RKO (cell line): ENCODE measurements around the gene BEST2.
"Not testable (repeated sequence)": the region's sequence is repeated elsewhere in the genome, so short reads cannot be mapped to it uniquely, and the experiment has no call there.

Experiments
- DNase-seq: peaks from one replicate; pipeline ENCODE4 v3.0.0-alpha.2; 2016; ENCODE audit warnings: low spot score

BEST2 gene

DNA sequence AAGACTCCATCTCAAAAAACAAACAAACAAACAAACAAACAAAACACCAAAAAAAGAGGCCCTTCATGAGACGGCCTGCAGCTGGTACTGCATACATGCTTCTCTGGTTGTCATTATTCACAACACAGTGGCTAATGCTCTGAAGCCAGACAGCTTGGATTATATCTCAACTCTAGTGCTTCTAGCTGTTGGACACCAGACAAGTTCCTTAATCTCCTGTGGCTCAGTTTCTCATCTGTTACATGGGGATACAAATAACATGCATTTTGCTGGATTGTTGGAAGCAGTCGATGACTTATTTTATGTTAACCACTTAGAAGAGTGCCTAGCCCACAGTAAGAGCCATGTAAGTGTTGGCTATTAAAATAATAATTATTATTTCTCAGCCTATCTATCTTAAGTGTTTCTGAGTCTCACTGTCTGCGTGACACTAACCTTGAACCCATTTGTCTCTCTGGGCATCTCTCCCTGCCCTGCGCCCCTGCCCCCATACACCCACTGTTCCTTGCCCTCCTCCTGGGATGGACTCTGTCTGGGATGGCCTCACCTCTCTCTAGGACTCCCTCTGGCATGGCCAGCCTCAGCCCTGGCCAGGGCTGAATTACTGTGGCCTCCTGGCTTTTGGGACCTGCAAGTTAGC, 36.6 kb downstream of the BEST2 start:
- DNase-seq, result no peak

DNA sequence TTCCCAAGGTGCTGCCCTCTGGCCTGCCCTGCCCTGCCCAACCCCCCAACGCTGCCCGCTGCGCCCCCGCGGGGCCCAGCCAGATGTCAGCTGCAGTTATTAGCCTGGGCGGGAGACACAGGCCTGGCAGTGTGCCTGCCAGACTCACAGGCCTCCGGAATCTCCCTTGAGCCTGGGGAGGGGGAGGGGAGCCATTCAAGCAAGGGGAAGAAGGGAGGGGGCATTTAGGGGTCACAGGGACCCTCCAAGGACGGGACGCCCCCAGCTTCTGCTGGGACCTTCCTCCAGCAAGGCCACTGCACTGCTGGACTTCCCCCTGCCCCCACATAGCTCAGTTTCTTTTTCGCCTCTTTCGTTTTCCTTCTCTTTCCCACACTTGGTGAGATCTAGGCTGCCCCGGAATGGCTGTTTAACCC, 37.1 kb downstream of the BEST2 start:
- DNase-seq, result no peak

DNA sequence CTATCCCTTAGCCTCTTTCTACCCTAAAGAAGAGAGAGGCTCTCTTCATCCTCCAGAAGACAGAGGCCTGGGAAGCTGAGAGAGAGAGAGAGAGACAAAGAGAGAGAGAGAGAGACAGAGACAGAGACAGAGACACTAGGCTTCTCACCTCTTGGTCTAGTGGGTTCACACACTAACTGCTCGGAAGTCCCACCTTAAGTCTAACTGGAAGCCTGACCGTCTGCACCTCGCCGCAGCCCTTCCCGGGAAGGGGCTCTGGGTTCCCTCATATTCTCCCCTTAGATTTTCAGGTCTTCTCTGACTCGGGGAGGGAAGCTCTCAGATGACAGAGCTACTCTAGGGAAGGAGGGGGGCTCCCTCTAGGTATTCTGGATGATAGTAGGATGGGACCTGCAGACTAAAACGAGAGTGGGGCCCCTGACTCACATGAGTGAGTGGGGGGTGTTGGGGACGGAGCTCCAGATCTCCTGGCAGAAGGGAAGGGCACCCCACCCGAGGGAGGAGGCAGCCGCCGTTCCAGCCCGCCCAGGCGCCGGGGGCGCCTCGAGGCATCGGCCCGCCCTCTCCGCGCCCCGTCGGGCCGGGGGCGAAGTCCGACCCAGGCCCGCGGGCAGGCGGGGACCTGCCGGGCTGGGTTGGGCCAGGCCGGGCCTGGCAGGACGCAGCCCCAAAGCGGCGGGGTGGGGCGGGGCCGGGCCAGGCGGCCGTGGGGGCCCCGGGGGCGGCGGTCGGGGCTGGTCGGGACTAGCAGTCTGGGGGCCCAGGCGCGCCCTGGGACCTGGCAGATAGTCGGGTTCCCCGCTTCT, 37.7 kb downstream of the BEST2 start:
- no peak for DNase-seq

DNA sequence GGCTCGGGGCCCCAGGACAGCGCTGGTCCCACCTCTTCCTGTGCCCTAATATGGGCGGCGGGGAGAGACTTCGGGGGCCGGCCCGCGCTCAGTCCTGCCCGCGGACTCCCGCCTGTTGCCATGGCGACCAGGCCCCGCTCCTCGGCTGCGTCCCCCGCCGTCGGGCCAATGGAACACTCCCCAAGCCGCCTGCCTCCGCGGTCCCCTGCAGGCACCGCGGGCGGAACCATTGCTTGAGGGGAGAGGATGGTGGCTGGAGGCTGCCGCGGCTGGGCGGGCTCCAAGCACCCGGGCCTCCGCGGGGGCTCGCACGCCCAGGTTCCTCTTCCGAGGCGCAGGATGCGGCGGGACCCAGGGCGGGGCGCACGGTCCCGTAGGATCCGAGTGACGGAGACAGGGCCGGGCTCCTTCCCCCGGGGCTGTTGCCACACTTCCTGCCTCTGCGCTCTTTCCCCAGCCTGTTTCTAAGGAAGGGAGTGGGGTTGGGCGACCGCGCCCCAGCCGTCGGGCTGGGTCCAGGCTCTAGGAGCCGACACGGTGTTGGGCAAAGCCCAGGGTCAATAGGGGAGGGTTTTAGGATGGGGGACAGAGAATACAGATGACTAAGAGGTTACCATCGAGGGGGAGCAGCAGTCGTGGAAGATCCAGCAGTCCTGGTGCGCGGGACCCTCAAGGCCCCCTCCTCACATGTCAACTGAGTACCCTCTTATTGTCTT, 38.5 kb downstream of the BEST2 start:
- DNase-seq, result peak; percentile 96

DNA sequence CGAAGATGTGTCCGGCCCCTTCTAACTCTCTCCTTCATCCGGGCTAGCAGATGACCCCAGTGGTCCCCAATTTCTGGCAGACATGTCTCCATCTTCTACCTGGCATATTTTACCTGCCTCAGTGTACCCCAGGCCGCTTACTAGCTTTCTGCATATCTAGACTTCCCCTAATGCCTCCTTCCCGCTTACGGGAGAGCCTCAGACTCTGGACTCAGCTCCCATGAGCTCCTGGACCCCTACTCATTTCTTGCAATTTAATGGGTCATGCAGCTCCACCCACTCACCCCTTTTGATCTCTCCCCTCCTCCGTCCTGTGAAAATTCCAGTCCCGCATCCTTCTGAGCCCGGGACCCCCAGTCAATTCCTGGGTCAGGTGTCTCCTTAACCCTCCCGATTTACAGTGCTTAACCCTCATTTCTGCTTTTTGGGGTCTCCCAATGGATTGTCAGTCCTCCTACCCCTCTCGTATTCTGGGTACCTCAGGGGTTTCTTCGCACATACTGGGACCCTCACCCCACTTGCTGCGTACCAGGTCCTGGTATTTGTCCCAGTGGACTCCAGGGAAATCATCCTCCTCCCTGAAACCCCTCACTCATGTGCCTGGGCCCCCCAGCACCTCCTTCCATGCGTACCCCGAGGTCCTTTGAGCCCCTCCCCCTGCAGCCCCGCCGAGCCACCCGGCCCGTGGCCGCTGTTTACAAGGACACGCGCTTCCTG, 39.2 kb downstream of the BEST2 start:
- DNase-seq, result no peak

DNA sequence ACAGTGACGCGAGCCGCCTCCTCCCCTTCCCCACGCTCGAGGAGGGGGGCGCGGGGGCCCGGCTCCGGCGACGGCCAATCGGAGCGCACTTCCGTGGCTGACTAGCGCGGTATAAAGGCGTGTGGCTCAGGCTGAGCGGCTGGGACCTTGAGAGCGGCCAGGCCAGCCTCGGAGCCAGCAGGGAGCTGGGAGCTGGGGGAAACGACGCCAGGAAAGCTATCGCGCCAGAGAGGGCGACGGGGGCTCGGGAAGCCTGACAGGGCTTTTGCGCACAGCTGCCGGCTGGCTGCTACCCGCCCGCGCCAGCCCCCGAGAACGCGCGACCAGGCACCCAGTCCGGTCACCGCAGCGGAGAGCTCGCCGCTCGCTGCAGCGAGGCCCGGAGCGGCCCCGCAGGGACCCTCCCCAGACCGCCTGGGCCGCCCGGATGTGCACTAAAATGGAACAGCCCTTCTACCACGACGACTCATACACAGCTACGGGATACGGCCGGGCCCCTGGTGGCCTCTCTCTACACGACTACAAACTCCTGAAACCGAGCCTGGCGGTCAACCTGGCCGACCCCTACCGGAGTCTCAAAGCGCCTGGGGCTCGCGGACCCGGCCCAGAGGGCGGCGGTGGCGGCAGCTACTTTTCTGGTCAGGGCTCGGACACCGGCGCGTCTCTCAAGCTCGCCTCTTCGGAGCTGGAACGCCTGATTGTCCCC, 39.9 kb downstream of the BEST2 start, which contains the start of gene JUNB:
Gene JUNB, plus strand, starts transcription at position 142 of the 706 bp plus-strand sequence. Its CDS starts 286 bp downstream, at position 428.
- peak; percentile 93 for DNase-seq

DNA sequence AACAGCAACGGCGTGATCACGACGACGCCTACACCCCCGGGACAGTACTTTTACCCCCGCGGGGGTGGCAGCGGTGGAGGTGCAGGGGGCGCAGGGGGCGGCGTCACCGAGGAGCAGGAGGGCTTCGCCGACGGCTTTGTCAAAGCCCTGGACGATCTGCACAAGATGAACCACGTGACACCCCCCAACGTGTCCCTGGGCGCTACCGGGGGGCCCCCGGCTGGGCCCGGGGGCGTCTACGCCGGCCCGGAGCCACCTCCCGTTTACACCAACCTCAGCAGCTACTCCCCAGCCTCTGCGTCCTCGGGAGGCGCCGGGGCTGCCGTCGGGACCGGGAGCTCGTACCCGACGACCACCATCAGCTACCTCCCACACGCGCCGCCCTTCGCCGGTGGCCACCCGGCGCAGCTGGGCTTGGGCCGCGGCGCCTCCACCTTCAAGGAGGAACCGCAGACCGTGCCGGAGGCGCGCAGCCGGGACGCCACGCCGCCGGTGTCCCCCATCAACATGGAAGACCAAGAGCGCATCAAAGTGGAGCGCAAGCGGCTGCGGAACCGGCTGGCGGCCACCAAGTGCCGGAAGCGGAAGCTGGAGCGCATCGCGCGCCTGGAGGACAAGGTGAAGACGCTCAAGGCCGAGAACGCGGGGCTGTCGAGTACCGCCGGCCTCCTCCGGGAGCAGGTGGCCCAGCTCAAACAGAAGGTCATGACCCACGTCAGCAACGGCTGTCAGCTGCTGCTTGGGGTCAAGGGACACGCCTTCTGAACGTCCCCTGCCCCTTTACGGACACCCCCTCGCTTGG, 40.7 kb downstream of the BEST2 start:
- peak; percentile 87 for DNase-seq

DNA sequence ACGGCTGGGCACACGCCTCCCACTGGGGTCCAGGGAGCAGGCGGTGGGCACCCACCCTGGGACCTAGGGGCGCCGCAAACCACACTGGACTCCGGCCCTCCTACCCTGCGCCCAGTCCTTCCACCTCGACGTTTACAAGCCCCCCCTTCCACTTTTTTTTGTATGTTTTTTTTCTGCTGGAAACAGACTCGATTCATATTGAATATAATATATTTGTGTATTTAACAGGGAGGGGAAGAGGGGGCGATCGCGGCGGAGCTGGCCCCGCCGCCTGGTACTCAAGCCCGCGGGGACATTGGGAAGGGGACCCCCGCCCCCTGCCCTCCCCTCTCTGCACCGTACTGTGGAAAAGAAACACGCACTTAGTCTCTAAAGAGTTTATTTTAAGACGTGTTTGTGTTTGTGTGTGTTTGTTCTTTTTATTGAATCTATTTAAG, 41.3 kb downstream of the BEST2 start:
- no peak for DNase-seq

DNA sequence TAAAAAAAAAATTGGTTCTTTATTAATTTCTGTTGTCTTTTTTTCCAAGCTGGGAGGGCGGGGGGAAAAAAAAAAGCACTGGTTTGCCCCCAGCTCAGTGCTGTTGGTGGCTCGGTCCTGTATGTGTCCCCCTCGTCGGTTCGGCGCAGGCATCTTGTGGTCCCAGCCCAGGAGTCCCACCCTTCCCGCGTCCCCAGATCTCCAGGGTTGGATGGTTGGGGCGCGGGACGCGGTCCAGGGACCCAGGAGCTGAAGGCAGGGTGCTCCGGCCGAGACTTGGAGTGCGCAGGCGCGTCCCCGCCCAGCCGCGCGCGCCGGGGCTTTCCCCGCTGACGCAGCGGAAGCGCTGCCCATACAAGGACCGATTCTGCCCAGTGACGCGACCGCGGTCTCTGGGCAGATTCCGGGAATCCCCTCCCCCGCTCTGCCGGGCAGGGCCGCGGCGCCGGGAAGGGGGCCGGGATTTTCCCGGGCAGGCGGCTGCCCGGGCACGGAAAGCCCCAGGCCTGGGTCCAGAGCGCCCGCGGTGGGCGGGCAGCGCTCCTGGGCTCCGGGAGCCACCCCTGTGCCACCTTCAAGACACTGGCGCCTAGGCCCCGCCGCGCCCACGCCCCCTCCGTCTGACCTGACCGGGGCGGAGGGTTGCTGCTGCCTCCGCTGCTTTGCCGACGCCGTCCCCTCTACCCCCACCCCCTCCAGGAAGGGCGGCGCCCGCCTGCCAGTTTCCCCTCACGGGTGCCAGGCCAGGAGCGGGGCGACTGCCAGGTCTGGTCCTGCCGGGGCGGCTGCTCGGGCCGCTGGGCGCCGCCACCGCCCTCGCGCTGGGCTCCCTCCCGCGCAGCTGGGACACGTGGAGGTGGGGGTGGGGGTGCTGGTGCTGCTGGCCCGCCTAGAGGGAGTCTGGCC, 42.0 kb downstream of the BEST2 start:
- DNase-seq, result peak; percentile 94

DNA sequence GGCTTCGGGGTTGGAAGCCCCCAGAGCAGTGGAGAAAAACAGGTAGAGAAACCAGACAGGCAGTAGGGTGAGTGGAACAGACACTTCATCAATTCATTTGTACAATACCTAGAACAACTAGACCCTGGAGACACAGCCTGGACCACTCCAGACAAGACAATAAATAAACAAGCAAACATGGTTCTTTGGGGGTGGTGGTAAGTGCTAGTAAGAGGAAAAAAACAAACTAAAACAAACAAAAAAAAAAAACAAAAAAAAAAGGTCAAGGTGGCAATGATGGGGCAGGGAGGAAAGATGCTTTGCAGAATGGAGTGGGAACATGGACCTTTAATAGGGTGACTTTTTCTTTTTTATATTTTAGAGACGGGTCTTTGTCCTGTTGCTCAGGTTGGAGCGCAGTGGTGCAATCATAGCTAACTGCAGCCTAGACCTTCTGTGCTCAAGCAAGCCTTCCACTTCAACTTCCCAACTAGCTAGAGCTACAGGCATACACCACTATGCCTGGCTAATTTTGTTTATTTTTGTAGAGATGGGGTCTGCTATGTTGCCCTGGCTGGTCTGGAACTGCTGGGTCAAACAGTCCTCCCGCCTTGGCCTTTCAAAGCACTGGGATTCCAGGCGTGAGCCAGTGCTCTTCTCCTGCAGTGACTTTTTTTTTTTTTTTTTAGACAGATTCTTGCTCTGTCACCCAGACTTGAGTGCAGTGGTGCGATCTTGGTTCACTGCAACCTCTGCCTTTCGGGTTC, 42.8 kb downstream of the BEST2 start:
- DNase-seq, result no peak

DNA sequence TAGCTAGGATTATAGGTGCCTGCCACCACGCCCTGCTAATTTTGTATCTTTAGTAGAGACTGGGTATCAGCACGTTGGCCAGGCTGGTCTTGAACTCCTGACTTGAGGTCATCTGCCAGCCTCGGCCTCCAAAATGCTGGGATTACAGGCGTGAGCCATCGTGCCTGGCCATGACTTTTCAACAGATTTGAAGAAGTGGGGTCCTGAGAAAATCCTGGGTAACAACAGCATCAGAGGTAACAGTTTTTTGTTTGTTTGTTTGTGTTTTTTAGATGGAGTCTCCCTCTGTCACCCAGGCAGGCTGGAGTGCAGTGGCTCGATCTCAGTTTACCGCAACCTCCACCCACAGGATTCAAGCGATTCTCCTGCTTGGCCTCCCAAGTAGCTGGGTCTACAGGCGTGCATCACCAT, 43.4 kb downstream of the BEST2 start:
- DNase-seq, result no peak

DNA sequence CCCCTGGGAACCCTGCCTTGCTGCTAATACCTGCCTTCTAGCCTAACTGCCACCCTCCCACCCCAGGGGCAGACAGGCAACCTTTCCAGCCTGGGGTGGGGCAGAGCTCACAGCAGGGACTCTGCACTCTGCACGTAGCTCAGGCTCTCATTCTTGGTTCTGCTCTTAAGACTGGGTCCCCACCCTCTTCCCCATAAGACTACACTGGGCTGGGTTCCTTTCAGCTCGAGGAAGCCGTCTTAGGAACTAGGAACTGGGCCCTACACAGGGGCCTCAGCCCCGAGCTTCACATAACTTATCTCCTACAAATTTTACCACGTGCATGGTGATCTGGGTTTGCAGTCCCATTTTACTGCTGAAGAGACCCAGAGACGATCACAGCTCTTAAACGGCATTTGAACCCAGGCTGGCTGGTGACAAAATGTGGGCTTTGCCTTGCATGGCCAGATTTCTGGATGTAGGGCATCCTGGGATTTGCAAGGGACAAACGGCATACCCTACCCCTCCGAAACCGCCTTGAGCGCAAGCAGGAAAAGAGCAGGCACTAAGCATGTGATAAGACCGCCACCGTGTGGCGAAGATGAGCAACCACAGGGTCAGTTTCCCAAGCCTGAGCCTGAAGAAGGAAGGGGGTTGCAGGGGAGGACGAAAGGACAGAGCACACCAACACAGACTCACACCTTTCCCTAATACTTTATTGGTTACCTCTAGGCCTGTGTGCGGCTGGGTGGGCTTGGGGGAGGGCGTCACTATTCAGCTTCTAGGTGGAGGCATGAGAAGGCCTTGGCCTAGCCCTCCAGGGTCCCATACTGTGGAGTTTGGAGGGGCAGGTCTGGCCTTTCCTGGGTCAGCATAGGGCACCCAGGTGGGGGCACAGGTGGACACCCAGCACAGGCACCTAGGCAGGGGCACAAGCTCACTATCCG, 44.8 kb downstream of the BEST2 start:
- peak; percentile 86 for DNase-seq

DNA sequence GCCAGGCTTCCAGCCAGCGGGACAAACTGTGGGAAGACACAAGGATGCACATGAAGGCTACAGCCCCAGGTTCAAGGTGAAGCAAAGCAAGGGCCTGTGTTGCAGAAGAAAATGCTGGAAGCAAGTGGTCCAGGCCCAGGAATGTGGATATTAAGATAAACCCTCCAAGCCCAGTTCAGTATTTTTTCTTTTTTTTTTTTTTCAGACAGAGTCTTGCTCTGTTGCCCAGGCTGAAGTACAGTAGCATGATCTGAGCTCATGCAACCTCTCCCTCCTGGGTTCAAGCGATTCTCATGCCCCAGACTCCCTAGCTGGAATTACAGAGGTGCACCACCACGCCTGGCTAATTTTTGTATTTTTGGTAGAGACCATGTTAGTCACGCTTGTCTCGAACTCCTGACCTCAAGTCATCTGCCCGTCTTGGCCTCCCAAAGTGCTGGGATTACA, 45.6 kb downstream of the BEST2 start:
- no peak for DNase-seq

DNA sequence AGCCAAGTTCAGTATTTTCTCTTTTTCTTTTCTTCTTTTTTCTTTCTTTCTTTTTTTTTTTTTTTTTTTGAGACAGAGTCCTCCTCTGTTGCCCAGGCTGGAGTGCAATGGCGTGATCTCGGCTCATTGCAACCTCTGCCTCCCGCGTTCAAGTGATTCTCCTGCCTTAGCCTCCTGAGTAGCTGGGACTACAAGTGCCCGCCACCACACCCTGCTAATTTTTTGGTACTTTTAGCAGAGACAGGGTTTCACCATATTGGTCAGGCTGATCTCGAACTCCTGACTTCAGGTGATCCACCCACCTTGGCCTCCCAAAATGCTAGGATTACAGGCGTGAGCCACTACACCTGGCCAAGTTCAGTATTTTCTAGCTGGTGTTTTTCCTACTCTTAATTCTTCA, 46.0 kb downstream of the BEST2 start:
- not testable (repeated sequence) for DNase-seq

DNA sequence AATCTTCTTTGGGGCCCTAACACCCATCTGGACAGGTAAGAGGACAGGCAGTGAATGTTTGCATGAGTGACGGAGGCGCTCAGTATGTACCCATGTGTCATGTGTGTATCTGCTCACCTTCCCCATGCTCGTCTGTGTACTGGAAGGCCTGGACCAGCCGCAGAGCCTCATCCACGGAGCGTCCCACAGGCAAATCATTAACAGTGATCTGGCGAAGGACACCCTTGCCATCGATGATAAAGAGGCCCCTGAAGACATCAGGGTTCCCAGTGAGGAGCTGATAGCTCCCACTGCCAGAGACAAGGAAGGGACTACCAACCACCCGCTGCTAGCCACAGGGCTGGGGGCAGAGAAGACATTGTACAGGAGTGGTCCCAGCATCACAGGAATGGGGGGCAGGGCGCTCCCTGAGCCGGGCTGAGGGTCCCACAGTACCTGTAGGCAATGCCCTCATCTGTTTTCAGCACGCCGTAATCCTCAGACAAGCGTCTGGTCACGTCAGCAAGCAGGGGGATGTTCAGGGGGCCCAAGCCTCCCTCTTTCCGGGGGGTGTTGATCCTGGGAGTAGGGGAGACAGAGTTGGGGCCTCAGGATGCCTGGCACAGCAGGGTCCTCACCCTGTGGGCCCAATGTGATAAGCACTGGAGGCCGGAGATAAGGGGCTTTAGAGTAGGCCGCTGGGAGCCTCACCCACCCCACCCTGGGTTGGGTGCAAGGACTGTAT, 48.3 kb downstream of the BEST2 start:
- no peak for DNase-seq

DNA sequence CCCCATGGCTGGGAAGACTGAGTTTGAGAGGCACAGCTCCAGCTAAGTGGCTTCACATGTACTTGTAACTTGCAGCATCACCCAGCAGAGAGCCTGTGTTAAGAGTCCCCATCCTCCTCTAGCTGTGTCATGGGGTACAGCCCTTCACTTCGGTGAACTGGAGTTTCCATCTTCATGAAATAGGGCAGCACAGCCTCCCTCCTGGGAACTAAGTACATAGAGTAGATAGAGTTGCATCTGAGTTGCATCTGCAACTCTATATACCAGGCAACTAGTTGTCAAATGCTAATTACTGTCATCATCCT, 48.8 kb downstream of the BEST2 start:
- no peak for DNase-seq

DNA sequence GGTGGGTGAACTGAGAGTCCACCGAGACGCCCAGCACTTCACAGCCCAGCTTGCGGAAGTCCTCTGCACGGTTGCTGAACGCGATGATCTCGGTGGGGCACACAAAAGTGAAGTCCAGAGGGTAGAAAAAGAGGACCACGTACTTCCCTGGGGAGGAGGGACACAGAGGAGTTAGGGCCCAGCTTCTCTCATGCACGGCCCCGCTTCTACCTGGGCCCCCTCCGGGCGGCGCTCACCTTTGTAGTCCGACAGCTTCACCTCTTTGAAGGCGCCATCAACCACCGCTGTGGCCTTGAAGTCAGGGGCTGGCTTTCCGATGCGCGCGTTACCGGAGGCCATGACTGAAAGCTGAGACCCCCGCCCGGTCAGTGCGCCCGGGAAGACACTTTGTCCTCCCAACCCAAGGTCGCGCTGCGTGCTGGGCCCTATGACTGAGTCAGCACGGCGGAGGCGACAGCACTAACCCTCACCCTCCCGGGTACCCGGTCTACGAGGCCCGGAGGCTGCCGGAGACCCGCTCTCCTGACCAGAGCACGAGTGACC, 49.4 kb downstream of the BEST2 start:
- DNase-seq, result no peak
